B cell (primary cell): ENCODE measurements around the gene USP12.

Source experiments
- CTCF ChIP-seq: fragments of 200-600 bp; IDR thresholded peaks from one replicate; pipeline ENCODE4 v1.8.0; 2022; ENCODE audit warnings: antibody characterized with exemption, mild to moderate bottlenecking
- EZH2 ChIP-seq: IDR thresholded peaks from 2 replicates; pipeline ENCODE4 v1.6.1; 2012; ENCODE audit warnings: borderline replicate concordance, low read depth, mild to moderate bottlenecking, moderate library complexity, low read length; ENCODE audit not compliant: insufficient read depth, poor library complexity, severe bottlenecking

GRCh38 chr13:27171244-27171826 lies at the start of gene USP12:
- TF ChIP-seq CTCF (no peak), EZH2 (no peak)
